Lower lobe of right lung (tissue), 2 donors: ENCODE measurements around the gene CDKN2AIP. TPM values are rescaled to one million over a fixed set of nuclear protein-coding genes. Genes with fewer than 3 reads are reported as not detected.

Source experiments
- ATAC-seq, 2 donors: fragments of 200-7000 bp; cut with Tn5 transposase; one replicate each; pipeline ENCODE4 v1.9.1; 2020 to 2022; ENCODE audit warnings: mild to moderate bottlenecking in 2 of 2, moderate library complexity in 2 of 2
- DNase-seq: peaks from one replicate; pipeline ENCODE4 v3.0.0-alpha.2; 2020
- H3K27ac ChIP-seq: fragments of 200-600 bp; one replicate; pipeline ENCODE4 v1.8.0; 2022
- H3K27me3 ChIP-seq: fragments of 200-600 bp; one replicate; pipeline ENCODE4 v1.8.0; 2022; ENCODE audit warnings: low read depth
- H3K36me3 ChIP-seq: fragments of 200-600 bp; one replicate; pipeline ENCODE4 v1.8.0; 2022; ENCODE audit warnings: mild to moderate bottlenecking
- H3K4me1 ChIP-seq: fragments of 200-600 bp; one replicate; pipeline ENCODE4 v1.8.0; 2022
- H3K4me3 ChIP-seq: fragments of 200-600 bp; one replicate; pipeline ENCODE4 v1.8.0; 2022; ENCODE audit warnings: mild to moderate bottlenecking
- H3K9me3 ChIP-seq: fragments of 200-600 bp; one replicate; pipeline ENCODE4 v1.8.0; 2022
- intact Hi-C: fragments of 100-400 bp; cut with DNase I; formaldehyde crosslinking; loops from one replicate; pipeline ENCODE4 v1.11.0; 2022
- total RNA-seq: library from RNA; stranded (reverse); fragmentation: NEBNext Ultra II Directional; extraction: Animal tissue kit (Norgen Biotek cat#: 25700); gene quantifications from one replicate; pipeline ENCODE4 v1.2.1, GENCODE V29; 2021
- TF ChIP-seq, protein P1 (sequence below): fragments of 200-600 bp; IDR thresholded peaks from one replicate; pipeline ENCODE4 v1.8.0; 2022; ENCODE audit warnings: antibody characterized with exemption, mild to moderate bottlenecking
- donor health status: DM: no; HTN: yes; CAD: no; lungs with severe emphysema.

The CDKN2AIP gene
- total RNA-seq, 1 donor from 2014 or later: 15.4 TPM

DNA sequence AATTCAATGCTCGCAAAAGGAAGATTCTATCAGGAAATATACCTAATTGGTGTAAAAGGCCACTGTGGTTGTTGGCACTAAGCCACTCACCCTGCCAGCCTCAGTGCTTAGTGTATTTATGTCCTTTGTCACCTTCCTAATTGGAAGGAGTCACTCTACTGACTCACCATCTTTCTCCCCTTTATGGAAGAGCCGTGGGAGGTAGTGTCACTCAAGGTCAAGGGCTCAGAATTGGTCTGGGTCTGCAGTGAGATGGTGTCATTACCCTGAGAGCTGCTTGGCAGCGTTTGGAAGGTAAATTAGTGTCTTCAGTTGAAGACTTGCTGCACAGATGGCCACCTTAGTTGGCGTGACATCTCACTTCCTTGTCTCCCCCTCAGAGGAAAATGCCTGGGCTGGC is 41.7 kb upstream of the CDKN2AIP start:
- Histone ChIP-seq H3K36me3 (no peaks in the 10 kb centered on the region), H3K4me1 (peaks cover 6% of the 10 kb centered on the region), H3K4me3 (no peak overlapping the region), H3K27ac (no peak overlapping the region), H3K27me3 (no peaks in the 10 kb centered on the region), H3K9me3 (no peaks in the 10 kb centered on the region)
- intact Hi-C loops: no loop called here
- no peak for ATAC-seq
- DNase-seq: no peak
- TF ChIP-seq, protein P1, sequence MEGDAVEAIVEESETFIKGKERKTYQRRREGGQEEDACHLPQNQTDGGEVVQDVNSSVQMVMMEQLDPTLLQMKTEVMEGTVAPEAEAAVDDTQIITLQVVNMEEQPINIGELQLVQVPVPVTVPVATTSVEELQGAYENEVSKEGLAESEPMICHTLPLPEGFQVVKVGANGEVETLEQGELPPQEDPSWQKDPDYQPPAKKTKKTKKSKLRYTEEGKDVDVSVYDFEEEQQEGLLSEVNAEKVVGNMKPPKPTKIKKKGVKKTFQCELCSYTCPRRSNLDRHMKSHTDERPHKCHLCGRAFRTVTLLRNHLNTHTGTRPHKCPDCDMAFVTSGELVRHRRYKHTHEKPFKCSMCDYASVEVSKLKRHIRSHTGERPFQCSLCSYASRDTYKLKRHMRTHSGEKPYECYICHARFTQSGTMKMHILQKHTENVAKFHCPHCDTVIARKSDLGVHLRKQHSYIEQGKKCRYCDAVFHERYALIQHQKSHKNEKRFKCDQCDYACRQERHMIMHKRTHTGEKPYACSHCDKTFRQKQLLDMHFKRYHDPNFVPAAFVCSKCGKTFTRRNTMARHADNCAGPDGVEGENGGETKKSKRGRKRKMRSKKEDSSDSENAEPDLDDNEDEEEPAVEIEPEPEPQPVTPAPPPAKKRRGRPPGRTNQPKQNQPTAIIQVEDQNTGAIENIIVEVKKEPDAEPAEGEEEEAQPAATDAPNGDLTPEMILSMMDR: no peak

DNA sequence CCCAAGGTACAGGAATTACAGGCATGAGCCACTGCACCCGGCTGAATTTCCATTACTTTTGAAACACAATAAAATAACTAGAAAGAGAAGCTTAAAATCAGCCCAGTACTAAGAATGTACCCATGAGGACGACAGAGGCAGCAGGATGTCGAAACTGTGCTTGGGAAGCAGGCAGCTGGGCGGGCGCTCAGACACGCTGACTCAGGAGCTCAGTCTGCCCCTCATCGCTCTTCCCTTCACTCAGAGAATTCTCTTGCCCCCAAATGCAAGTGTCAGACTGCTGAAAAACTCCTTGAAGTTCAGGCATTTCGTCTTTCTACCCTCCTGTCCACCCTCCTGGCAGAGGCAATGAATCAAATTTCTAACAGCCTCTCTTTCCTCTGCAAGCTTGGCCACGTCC is 41.0 kb upstream of the CDKN2AIP start:
- Histone ChIP-seq H3K9me3 (no peaks in the 10 kb centered on the region), H3K4me1 (no peaks in the 10 kb centered on the region), H3K4me3 (no peak overlapping the region), H3K27ac (no peak overlapping the region), H3K36me3 (no peaks in the 10 kb centered on the region), H3K27me3 (no peaks in the 10 kb centered on the region)
- ATAC-seq (no peak), DNase-seq (no peak)
- TF ChIP-seq, protein P1: no peak
- intact Hi-C loops: no loop called here

DNA sequence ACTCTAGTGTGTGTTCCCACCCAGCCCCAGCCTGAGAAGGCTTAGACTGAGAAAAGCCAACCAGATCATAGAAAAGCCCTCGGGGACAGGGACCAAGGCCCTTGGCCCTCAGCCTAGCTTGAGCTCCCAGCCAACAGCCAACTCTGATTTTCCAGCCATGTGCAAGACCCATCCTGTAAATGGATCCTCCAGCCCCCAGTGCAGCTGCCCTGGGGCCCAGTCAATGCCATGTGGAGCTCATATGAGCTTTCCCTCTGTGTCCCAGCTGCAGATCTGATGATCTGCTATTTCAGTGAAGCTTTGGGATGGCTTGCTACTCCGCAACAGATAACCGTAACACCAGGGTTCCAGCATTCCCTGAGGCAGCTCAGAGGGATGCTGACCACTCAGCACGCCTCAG is 40.5 kb upstream of the CDKN2AIP start:
- Histone ChIP-seq H3K4me1 (no peaks in the 10 kb centered on the region), H3K4me3 (no peak overlapping the region), H3K27ac (no peak overlapping the region), H3K36me3 (no peaks in the 10 kb centered on the region), H3K9me3 (no peaks in the 10 kb centered on the region), H3K27me3 (no peaks in the 10 kb centered on the region)
- no peak for DNase-seq
- TF ChIP-seq, protein P1: no peak
- intact Hi-C loops: no loop called here
- ATAC-seq: no peak

DNA sequence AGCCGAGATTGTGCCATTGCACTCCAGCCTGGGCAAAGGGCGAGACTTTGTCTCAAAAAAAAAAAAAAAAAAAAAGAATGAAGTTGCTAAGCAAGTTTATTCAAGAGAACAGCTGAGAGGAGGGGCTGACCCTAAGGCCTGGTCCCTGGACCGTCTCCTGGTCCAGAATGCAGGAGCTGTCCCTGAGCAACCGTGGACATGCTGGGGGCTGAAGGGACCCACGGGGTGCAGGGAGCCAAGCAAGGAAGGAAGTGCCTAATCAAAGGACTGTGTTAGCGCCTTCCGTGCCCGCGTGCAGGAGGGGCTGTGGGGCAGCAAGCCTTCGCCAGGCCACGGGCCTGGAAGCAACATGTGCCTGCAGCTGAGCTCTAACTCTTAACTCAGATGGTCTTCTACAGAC is 39.1 kb upstream of the CDKN2AIP start:
- DNase-seq: no peak
- intact Hi-C loops: no loop called here
- TF ChIP-seq, protein P1: no peak
- no peak overlapping the region for H3K27ac ChIP-seq
- H3K36me3 ChIP-seq: no peaks in the 10 kb centered on the region
- H3K4me3 ChIP-seq: no peak overlapping the region
- H3K9me3 ChIP-seq: no peaks in the 10 kb centered on the region
- no peaks in the 10 kb centered on the region for H3K4me1 ChIP-seq
- no peaks in the 10 kb centered on the region for H3K27me3 ChIP-seq
- no peak for ATAC-seq

DNA sequence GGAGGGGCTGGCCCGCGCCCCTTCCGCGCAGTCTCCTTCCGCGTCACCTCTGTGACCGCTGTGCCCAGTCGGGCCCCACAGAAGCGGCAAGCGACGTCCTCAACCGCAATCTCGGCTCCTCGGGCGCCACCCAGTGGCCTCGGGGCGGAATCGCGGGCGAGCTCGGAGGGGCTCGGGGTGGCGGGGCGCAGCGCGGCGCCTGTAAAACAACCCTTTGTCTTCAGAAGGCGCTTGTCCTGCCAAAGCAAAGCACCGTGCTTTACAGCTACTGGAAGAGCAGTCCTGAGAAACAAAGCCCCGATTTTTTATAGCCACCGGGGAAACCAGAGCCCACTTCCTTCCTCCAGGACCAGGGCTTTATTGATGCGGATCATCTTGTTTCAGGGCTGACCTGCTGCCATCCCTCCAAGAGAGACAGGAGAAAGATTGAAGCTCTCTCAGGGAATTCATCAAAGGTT is 37.3 kb upstream of the CDKN2AIP start:
- DNase-seq: peak; percentile 89
- peak; percentile 95 for ATAC-seq
- no peaks in the 10 kb centered on the region for H3K4me1 ChIP-seq
- intact Hi-C loops: no loop called here
- peak overlapping the region; percentile 5 for H3K27ac ChIP-seq
- H3K4me3 ChIP-seq: peak overlapping the region; percentile 38
- TF ChIP-seq, protein P1: peak; percentile 98
- H3K9me3 ChIP-seq: no peaks in the 10 kb centered on the region
- H3K36me3 ChIP-seq: no peaks in the 10 kb centered on the region
- H3K27me3 ChIP-seq: no peaks in the 10 kb centered on the region
